ENCODE results near the gene SLC22A9.
"Not testable (repeated sequence)": the region's sequence is repeated elsewhere in the genome, so short reads cannot be mapped to it uniquely, and the experiment has no call there.

Gene SLC22A9

GRCh38 chr11:63369165-63369970 lies at the start of gene SLC22A9:
TSS of gene SLC22A9 (plus strand) at chr11:63369785. CDS start at chr11:63370057, 272 bp downstream.
- no peak for DNase-seq

- no peak for DNase-seq
These were observed 47.9 kb upstream of the SLC22A9 start for GRCh38 chr11:63321723-63322122.

GRCh38 chr11:63335089-63335488 lies 34.5 kb upstream of the SLC22A9 start:
- not testable (repeated sequence) for DNase-seq

- no peak for DNase-seq
These were observed 32.5 kb upstream of the SLC22A9 start for GRCh38 chr11:63337070-63337469.

GRCh38 chr11:63343130-63343529 lies 26.5 kb upstream of the SLC22A9 start:
- no peak for DNase-seq

GRCh38 chr11:63352144-63352543 lies 17.4 kb upstream of the SLC22A9 start:
- no peak for DNase-seq

GRCh38 chr11:63362196-63362793 lies 7.3 kb upstream of the SLC22A9 start:
- no peak for DNase-seq

- DNase-seq, result no peak
These were observed 495 bp downstream of the SLC22A9 start for GRCh38 chr11:63369971-63370588.

- DNase-seq, result no peak
These were observed 1.8 kb downstream of the SLC22A9 start for GRCh38 chr11:63371396-63371795.

- no peak for DNase-seq
These were observed 5.8 kb downstream of the SLC22A9 start for GRCh38 chr11:63375434-63375833.

- no peak for DNase-seq
These were observed 10.5 kb downstream of the SLC22A9 start for GRCh38 chr11:63380130-63380529.

- DNase-seq, result no peak
These were observed 26.1 kb downstream of the SLC22A9 start for GRCh38 chr11:63395697-63396096.

- no peak for DNase-seq
These were observed 34.8 kb downstream of the SLC22A9 start for GRCh38 chr11:63404161-63404935.

- no peak for DNase-seq
These were observed 35.5 kb downstream of the SLC22A9 start for GRCh38 chr11:63405114-63405513.

- DNase-seq, result no peak
These were observed 36.9 kb downstream of the SLC22A9 start for GRCh38 chr11:63406458-63406857.

- DNase-seq, result no peak
These were observed 47.7 kb downstream of the SLC22A9 start for GRCh38 chr11:63417174-63417852.

GRCh38 chr11:63427971-63428508 lies 58.5 kb downstream of the SLC22A9 start:
- DNase-seq, result no peak

- not testable (repeated sequence) for DNase-seq
These were observed 61.1 kb downstream of the SLC22A9 start for GRCh38 chr11:63430731-63431130.

- not testable (repeated sequence) for DNase-seq
These were observed 65.8 kb downstream of the SLC22A9 start for GRCh38 chr11:63435351-63435750.

GRCh38 chr11:63435831-63436230 lies 66.2 kb downstream of the SLC22A9 start:
- not testable (repeated sequence) for DNase-seq

GRCh38 chr11:63443714-63444113 lies 74.1 kb downstream of the SLC22A9 start:
- no peak for DNase-seq

- DNase-seq, result no peak
These were observed 74.6 kb downstream of the SLC22A9 start for GRCh38 chr11:63444160-63444559.

All from bone marrow (tissue), 2 donors.